ENCODE measurements around the gene GPRC5D.

Gene GPRC5D

GRCh38 chr12:12998248-12998647, 46.3 kb upstream of the GPRC5D start:
- DNase-seq (ENCODE audit: low read depth), result no peak
- no peak overlapping the region for H3K4me3 ChIP-seq (ENCODE audit: low read depth, low read length)
- TF ChIP-seq CTCF (IDR thresholded peaks at IDR 0.05; ENCODE audit: low read depth, low read length, missing control alignments), result no peak

GRCh38 chr12:12997734-12998133, 45.8 kb upstream of the GPRC5D start:
- DNase-seq (ENCODE audit: low read depth), result no peak
- H3K4me3 ChIP-seq (ENCODE audit: low read depth, low read length), result no peak overlapping the region
- no peak for TF ChIP-seq CTCF (IDR thresholded peaks at IDR 0.05; ENCODE audit: low read depth, low read length, missing control alignments)

GRCh38 chr12:12997156-12997555, 45.2 kb upstream of the GPRC5D start:
- DNase-seq (ENCODE audit: low read depth), result no peak
- no peak for TF ChIP-seq CTCF (IDR thresholded peaks at IDR 0.05; ENCODE audit: low read depth, low read length, missing control alignments)
- no peak overlapping the region for H3K4me3 ChIP-seq (ENCODE audit: low read depth, low read length)

- no peak for TF ChIP-seq CTCF (IDR thresholded peaks at IDR 0.05; ENCODE audit: low read depth, low read length, missing control alignments)
- DNase-seq (ENCODE audit: low read depth), result no peak
- no peak overlapping the region for H3K4me3 ChIP-seq (ENCODE audit: low read depth, low read length)
Observed at GRCh38 chr12:12996209-12996608, 44.2 kb upstream of the GPRC5D start.

- no peak overlapping the region for H3K4me3 ChIP-seq (ENCODE audit: low read depth, low read length)
- DNase-seq (ENCODE audit: low read depth), result no peak
- TF ChIP-seq CTCF (IDR thresholded peaks at IDR 0.05; ENCODE audit: low read depth, low read length, missing control alignments), result no peak
Observed at GRCh38 chr12:12995088-12995487, 43.1 kb upstream of the GPRC5D start.

GRCh38 chr12:12993367-12993766, 41.4 kb upstream of the GPRC5D start:
- TF ChIP-seq CTCF (IDR thresholded peaks at IDR 0.05; ENCODE audit: low read depth, low read length, missing control alignments), result no peak
- H3K4me3 ChIP-seq (ENCODE audit: low read depth, low read length), result no peak overlapping the region
- DNase-seq (ENCODE audit: low read depth), result no peak

- no peak for TF ChIP-seq CTCF (IDR thresholded peaks at IDR 0.05; ENCODE audit: low read depth, low read length, missing control alignments)
- no peak overlapping the region for H3K4me3 ChIP-seq (ENCODE audit: low read depth, low read length)
- no peak for DNase-seq (ENCODE audit: low read depth)
Observed at GRCh38 chr12:12992418-12993130, 40.6 kb upstream of the GPRC5D start.

All from GM12864 (cell line).